Caco-2 (cell line): ENCODE results near the gene NSUN2. TPM values are rescaled to one million over a fixed set of nuclear protein-coding genes. Genes with fewer than 3 reads are reported as not detected.

Experiments used
- BruUV-seq: library from RNA; stranded (reverse); fragments of 400-500 nt; replicated peaks from 2 replicates; lab custom pipeline; 2021; lab: Mats Ljungman, UMichigan
- CTCF ChIA-PET: fragments of 300-600 bp; sonication (Branson Sonifier 250); formaldehyde crosslinking; loops from one replicate; lab custom pipeline; 2022; ENCODE audit warnings: antibody characterized with exemption; lab: Charles Lee
- POLR2A ChIA-PET: fragments of 300-600 bp; sonication (Branson Sonifier 250); formaldehyde crosslinking; loops from one replicate; lab custom pipeline; 2022; ENCODE audit warnings: antibody characterized with exemption; lab: Charles Lee
- DNase-seq, 2 experiments: peaks; one replicate each; pipeline versions ENCODE4 v3.0.0 to v3.0.0-alpha.2; 2020 to 2022
- H3K27me3 ChIP-seq: replicated peaks from 2 replicates; pipeline ENCODE4 v1.6.0; 2011; ENCODE audit warnings: low read length; ENCODE audit not compliant: control insufficient read depth, insufficient read depth
- H3K36me3 ChIP-seq: 2 replicates; pipeline ENCODE4 v1.5.1; 2011; ENCODE audit warnings: low read length; ENCODE audit not compliant: control insufficient read depth, insufficient read depth
- H3K4me1 ChIP-seq: fragments of 250-450 bp; sonication (Bioruptor Pico); 2 replicates; pipeline ENCODE4 v1.5.1; 2020; ENCODE audit warnings: mild to moderate bottlenecking
- H3K4me3 ChIP-seq: 2 replicates; pipeline ENCODE4 v1.5.1; 2011; ENCODE audit warnings: low read depth, mild to moderate bottlenecking, control low read depth, low read length
- H3K9me3 ChIP-seq: fragments of 250-450 bp; sonication (Bioruptor Pico); 2 replicates; pipeline ENCODE4 v1.5.1; 2020; ENCODE audit warnings: mild to moderate bottlenecking, moderate library complexity
- H3K27ac Mint-ChIP-seq: one replicate; pipeline ENCODE4 v1.8.0; 2022; ENCODE audit warnings: mixed read lengths; ENCODE audit not compliant: unreplicated experiment
- H3K27me3 Mint-ChIP-seq: one replicate; pipeline ENCODE4 v1.8.0; 2022; ENCODE audit warnings: mixed read lengths; ENCODE audit not compliant: insufficient read depth, unreplicated experiment
- H3K36me3 Mint-ChIP-seq: one replicate; pipeline ENCODE4 v1.8.0; 2022; ENCODE audit warnings: mild to moderate bottlenecking, mixed read lengths; ENCODE audit not compliant: insufficient read depth, unreplicated experiment
- H3K4me1 Mint-ChIP-seq: one replicate; pipeline ENCODE4 v1.8.0; 2022; ENCODE audit warnings: low read depth, mixed read lengths; ENCODE audit not compliant: unreplicated experiment
- H3K4me3 Mint-ChIP-seq: one replicate; pipeline ENCODE4 v1.8.0; 2022; ENCODE audit warnings: mild to moderate bottlenecking, moderate library complexity, mixed read lengths; ENCODE audit not compliant: unreplicated experiment
- H3K9me3 Mint-ChIP-seq: one replicate; pipeline ENCODE4 v1.8.0; 2022; ENCODE audit warnings: mixed read lengths; ENCODE audit not compliant: unreplicated experiment
- intact Hi-C: fragments of 100-400 bp; cut with micrococcal nuclease; formaldehyde crosslinking; loops from one replicate; pipeline ENCODE4 v1.10.0; 2022; ENCODE audit not compliant: unreplicated experiment
- total RNA-seq: library from RNA; stranded (reverse); gene quantifications from 2 replicates; pipeline ENCODE4 v1.2.3, GENCODE V29; 2022
- TF ChIP-seq, protein P1 (sequence below), 2 experiments: fragments of 200-600 bp in 1 of 2; IDR thresholded peaks; 1 replicate in 1 of 2; 2 replicates in 1 of 2; pipeline versions ENCODE4 v1.5.1 to v1.8.0; 2011 to 2022; ENCODE audit warnings: antibody characterized with exemption in 1 of 2, control low read depth in 1 of 2, inconsistent platforms in 1 of 2, low read depth in 1 of 2, low read length in 1 of 2, mild to moderate bottlenecking in 1 of 2, moderate library complexity in 1 of 2; ENCODE audit not compliant: insufficient read depth in 1 of 2, severe bottlenecking in 1 of 2, unreplicated experiment in 1 of 2

NSUN2 gene
- total RNA-seq, 1 experiment from 2014 or later: 93.8 TPM

DNA sequence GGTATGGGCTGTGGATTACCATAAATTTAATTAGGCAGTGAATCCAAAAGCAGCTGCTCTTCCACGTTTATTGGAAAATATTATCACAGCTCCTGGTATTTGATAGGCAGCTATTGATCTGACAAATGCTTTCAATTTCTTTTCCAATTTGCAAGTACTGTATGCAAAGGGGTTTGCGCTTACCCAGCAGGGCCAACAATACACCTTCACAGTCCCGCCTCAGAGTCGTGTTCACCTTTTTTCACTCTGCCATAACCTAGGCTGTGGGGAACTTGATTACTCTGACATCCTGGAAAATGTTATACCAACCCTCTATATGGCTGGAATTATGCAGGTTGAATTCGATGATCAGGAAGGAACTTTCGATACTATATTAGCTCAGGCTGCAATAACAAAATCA is 48.1 kb upstream of the NSUN2 start:
- CTCF ChIA-PET: no interaction called here
- no peaks in the 10 kb centered on the region for H3K36me3 Mint-ChIP-seq

DNA sequence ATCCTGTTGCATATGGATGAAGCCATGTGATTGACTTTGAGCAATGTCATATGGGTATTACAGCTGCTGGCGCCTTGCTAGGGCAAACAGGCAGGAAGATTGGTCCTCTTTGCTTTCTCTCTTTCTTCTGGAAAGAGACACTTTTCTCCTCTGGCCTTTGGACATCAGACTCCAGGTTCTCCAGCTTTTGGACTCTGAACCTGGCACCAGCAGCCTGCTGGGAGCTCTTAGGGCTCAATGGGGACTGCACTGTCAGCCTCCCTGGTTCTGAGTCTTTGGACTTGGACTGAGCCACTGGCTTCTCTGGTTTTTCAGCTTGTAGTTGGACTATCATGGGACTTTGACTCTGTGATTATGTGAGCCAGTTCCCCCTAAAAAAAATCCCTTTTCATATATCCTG is 45.5 kb upstream of the NSUN2 start:
- TF ChIP-seq, protein P1, sequence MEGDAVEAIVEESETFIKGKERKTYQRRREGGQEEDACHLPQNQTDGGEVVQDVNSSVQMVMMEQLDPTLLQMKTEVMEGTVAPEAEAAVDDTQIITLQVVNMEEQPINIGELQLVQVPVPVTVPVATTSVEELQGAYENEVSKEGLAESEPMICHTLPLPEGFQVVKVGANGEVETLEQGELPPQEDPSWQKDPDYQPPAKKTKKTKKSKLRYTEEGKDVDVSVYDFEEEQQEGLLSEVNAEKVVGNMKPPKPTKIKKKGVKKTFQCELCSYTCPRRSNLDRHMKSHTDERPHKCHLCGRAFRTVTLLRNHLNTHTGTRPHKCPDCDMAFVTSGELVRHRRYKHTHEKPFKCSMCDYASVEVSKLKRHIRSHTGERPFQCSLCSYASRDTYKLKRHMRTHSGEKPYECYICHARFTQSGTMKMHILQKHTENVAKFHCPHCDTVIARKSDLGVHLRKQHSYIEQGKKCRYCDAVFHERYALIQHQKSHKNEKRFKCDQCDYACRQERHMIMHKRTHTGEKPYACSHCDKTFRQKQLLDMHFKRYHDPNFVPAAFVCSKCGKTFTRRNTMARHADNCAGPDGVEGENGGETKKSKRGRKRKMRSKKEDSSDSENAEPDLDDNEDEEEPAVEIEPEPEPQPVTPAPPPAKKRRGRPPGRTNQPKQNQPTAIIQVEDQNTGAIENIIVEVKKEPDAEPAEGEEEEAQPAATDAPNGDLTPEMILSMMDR (IDR thresholded peaks at IDR 0.05; ENCODE audit: insufficient read depth in 1 of 2, low read depth in 1 of 2, low read length in 1 of 2, severe bottlenecking in 1 of 2, unreplicated experiment in 1 of 2): no peak
- Histone ChIP-seq H3K36me3 (no peaks in the 10 kb centered on the region), H3K27me3 (no peaks in the 10 kb centered on the region), H3K9me3 (no peaks in the 10 kb centered on the region), H3K4me3 (no peak overlapping the region), H3K4me1 (no peaks in the 10 kb centered on the region)
- intact Hi-C loops: no loop called here
- Mint-ChIP-seq H3K4me1 (no peaks in the 10 kb centered on the region), H3K27ac (no peak overlapping the region), H3K4me3 (no peak overlapping the region), H3K9me3 (no peaks in the 10 kb centered on the region), H3K27me3 (peaks cover 3% of the 10 kb centered on the region), H3K36me3 (no peaks in the 10 kb centered on the region)
- no TSS peak for BruUV-seq
- no peak for DNase-seq
- ChIA-PET CTCF (no interaction called here), POLR2A (no interaction called here)

More for the DNA sequence above, 48.1 kb upstream of the NSUN2 start:
- no peak overlapping the region for H3K4me3 ChIP-seq
- POLR2A ChIA-PET: no interaction called here
- intact Hi-C loops: no loop called here
- BruUV-seq: no TSS peak
- H3K4me1 ChIP-seq: no peaks in the 10 kb centered on the region
- H3K27me3 ChIP-seq: no peaks in the 10 kb centered on the region
- no peaks in the 10 kb centered on the region for H3K36me3 ChIP-seq
- Mint-ChIP-seq H3K27ac (no peak overlapping the region), H3K27me3 (peaks cover 3% of the 10 kb centered on the region), H3K9me3 (no peaks in the 10 kb centered on the region), H3K4me1 (no peaks in the 10 kb centered on the region), H3K4me3 (no peak overlapping the region)
- TF ChIP-seq, protein P1 (IDR thresholded peaks at IDR 0.05; ENCODE audit: insufficient read depth in 1 of 2, low read depth in 1 of 2, low read length in 1 of 2, severe bottlenecking in 1 of 2, unreplicated experiment in 1 of 2): no peak
- DNase-seq: no peak
- H3K9me3 ChIP-seq: no peaks in the 10 kb centered on the region

DNA sequence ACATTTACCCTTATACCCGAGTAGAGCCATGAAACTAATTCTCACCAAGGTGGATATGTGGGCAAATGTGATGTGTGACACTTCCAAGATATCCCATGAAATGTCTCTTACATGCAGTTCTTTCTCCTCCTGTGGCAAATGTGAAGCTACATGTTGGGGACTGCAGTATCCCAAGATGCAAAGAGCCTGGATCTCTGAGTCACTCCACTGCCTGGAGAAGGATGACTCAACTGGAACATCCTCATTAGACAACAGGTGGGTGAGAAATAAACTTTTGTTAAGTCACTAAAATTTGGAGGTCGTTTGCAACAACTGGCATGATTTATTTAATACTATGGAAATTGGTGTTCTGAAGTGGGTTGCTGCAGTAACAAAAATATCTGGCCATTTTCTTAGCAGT is 43.9 kb upstream of the NSUN2 start:
- no peaks in the 10 kb centered on the region for H3K9me3 ChIP-seq
- ChIA-PET CTCF (no interaction called here), POLR2A (no interaction called here)
- DNase-seq: no peak
- no TSS peak for BruUV-seq
- no peak overlapping the region for H3K4me3 ChIP-seq
- no peaks in the 10 kb centered on the region for H3K36me3 ChIP-seq
- H3K4me1 ChIP-seq: no peaks in the 10 kb centered on the region
- no peak overlapping the region for H3K4me3 Mint-ChIP-seq
- peaks cover 2% of the 10 kb centered on the region for H3K27me3 Mint-ChIP-seq
- no peaks in the 10 kb centered on the region for H3K9me3 Mint-ChIP-seq
- H3K4me1 Mint-ChIP-seq: no peaks in the 10 kb centered on the region
- H3K27ac Mint-ChIP-seq: no peak overlapping the region
- TF ChIP-seq, protein P1 (IDR thresholded peaks at IDR 0.05; ENCODE audit: insufficient read depth in 1 of 2, low read depth in 1 of 2, low read length in 1 of 2, severe bottlenecking in 1 of 2, unreplicated experiment in 1 of 2): no peak
- H3K27me3 ChIP-seq: no peaks in the 10 kb centered on the region
- no peaks in the 10 kb centered on the region for H3K36me3 Mint-ChIP-seq
- intact Hi-C loops: no loop called here
